Left lung (tissue), 10 donors: Measurements from ENCODE around the gene TMEM219. TPM values are rescaled to one million over a fixed set of nuclear protein-coding genes. Genes with fewer than 3 reads are reported as not detected.
"Not testable (repeated sequence)": the region's sequence is repeated elsewhere in the genome, so short reads cannot be mapped to it uniquely, and the experiment has no call there.

Experiments used
- ATAC-seq: fragments of 200-7000 bp; cut with Tn5 transposase; one replicate; pipeline ENCODE4 v1.9.1; 2020; ENCODE audit warnings: moderate library complexity
- DNase-seq, 4 donors: peaks; one replicate each; pipeline ENCODE4 v3.0.0-alpha.2; 2013 to 2020
- H3K27ac ChIP-seq, 2 donors: fragments of 200-600 bp; sonication (generic) in 1 of 2; one replicate each; pipeline versions ENCODE4 v1.5.0 to v1.8.0; 2020 to 2021
- H3K27me3 ChIP-seq, 2 donors: fragments of 200-600 bp; sonication (generic) in 1 of 2; one replicate each; pipeline versions ENCODE4 v1.5.0 to v1.8.0; 2020 to 2021
- H3K36me3 ChIP-seq, 2 donors: fragments of 200-600 bp; sonication (generic) in 1 of 2; one replicate each; pipeline versions ENCODE4 v1.5.0 to v1.8.0; 2020 to 2021
- H3K4me1 ChIP-seq, 2 donors: fragments of 200-600 bp; one replicate each; pipeline ENCODE4 v1.8.0; 2021
- H3K4me3 ChIP-seq, 2 donors: fragments of 200-600 bp; sonication (generic) in 1 of 2; one replicate each; pipeline versions ENCODE4 v1.5.0 to v1.8.0; 2020 to 2021; ENCODE audit warnings: mild to moderate bottlenecking in 1 of 2
- H3K9me3 ChIP-seq, 2 donors: fragments of 200-600 bp; sonication (generic) in 1 of 2; one replicate each; pipeline versions ENCODE4 v1.5.0 to v1.8.0; 2020 to 2021
- intact Hi-C, 2 donors: fragments of 100-400 bp; cut with DNase I; formaldehyde crosslinking; loops; one replicate each; pipeline versions ENCODE4 v1.11.2 to v1.14.2; 2022
- polyA plus RNA-seq, 6 donors: library from polyadenylated mRNA; unstranded; fragments of 120-200 nt; gene quantifications; one replicate each; pipeline ENCODE4 v1.2.1, GENCODE V29; 2013; ENCODE audit not compliant: insufficient read length in 6 of 6
- total RNA-seq, 2 donors: library from RNA; stranded (reverse); fragmentation: NEBNext Ultra II Directional; extraction: Animal tissue kit (Norgen Biotek cat#: 25700); gene quantifications; one replicate each; pipeline ENCODE4 v1.2.1, GENCODE V29; 2021
- TF ChIP-seq, protein P1 (sequence below), 2 donors: fragments of 200-600 bp; sonication (generic) in 1 of 2; IDR thresholded peaks; one replicate each; pipeline versions ENCODE4 v1.5.0 to v1.8.0; 2021; ENCODE audit warnings: antibody characterized with exemption in 2 of 2
- donor health status: DM: no; HTN: yes; CAD: no.
- donor health status: DM: no; HTN: no; CAD: no.

TMEM219 gene
- total and polyA plus RNA-seq, 8 donors = 103 to 154 (median 118) TPM

DNA sequence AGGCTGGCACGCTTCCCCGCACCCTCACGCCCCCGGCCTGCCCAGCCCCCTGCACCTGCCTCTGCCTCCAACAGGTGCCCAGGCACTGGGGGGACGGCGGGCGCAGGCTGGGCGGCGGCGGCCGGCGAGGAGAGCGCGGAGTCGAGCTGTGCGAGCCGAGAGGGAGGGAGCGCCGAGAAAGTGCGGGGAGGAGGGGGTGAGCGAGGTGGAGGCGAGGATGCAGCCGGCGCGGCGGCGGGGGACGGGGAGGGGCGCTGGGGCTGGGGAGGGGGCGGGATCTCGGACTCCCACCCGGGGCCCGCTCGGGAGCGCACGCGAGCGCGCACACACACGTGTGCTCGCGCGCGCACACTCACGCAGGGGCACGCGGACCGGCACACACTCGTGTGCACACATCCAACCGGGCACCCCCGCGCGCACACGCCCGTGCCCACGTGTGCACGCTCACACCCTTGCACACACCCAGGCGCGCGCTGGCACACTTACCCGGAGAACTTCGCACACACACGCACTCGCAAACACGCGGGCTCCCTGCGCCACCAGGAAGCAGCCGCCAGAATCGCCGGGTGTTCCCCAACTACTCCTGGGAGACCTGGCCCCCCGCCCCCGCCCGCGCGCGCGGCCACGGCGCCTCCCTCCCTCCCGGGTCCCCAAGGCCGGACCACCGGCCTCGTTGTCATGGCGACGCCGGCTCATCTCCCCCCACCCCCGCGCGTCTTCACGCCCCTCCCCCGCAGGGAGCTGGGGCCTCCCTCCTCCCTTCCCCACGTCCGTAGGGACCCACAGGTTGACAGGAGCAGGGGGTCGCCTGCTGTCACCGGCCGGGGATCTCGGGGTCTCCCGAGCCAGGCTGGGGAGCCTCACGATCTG is 49.2 kb downstream of the TMEM219 start, which contains the start of gene DOC2A:
Gene DOC2A (minus strand): TSS at position 184 of the 870 bp plus-strand sequence. CDS start 805 bp downstream, outside the sequence.
- peak in 1 of 4 donors; percentile 74 for DNase-seq
- Histone ChIP-seq H3K4me3 (peak within 1 kb of the TSS; percentile 15 to 28), H3K4me1 (peaks cover 12 to 16% of the 10 kb centered on the region in 2 donors), H3K36me3 (no peaks in the 10 kb centered on the region), H3K27me3 (peaks cover 29 to 64% of the 10 kb centered on the region in 2 donors), H3K27ac (no peak within 1 kb of the TSS), H3K9me3 (no peaks in the 10 kb centered on the region)
- intact Hi-C loops = no loop called here
- TF ChIP-seq, protein P1, sequence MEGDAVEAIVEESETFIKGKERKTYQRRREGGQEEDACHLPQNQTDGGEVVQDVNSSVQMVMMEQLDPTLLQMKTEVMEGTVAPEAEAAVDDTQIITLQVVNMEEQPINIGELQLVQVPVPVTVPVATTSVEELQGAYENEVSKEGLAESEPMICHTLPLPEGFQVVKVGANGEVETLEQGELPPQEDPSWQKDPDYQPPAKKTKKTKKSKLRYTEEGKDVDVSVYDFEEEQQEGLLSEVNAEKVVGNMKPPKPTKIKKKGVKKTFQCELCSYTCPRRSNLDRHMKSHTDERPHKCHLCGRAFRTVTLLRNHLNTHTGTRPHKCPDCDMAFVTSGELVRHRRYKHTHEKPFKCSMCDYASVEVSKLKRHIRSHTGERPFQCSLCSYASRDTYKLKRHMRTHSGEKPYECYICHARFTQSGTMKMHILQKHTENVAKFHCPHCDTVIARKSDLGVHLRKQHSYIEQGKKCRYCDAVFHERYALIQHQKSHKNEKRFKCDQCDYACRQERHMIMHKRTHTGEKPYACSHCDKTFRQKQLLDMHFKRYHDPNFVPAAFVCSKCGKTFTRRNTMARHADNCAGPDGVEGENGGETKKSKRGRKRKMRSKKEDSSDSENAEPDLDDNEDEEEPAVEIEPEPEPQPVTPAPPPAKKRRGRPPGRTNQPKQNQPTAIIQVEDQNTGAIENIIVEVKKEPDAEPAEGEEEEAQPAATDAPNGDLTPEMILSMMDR (IDR thresholded peaks at IDR 0.05) = no peak
- peak; percentile 51 for ATAC-seq

GRCh38 chr16:30011714-30012504 is 50.0 kb downstream of the TMEM219 start:
- DNase-seq (no peak), ATAC-seq (no peak)
- H3K27me3 ChIP-seq = peaks cover 29 to 64% of the 10 kb centered on the region in 2 donors
- peaks cover 12 to 16% of the 10 kb centered on the region in 2 donors for H3K4me1 ChIP-seq
- H3K9me3 ChIP-seq = no peaks in the 10 kb centered on the region
- H3K27ac ChIP-seq = no peak overlapping the region
- no peak overlapping the region for H3K4me3 ChIP-seq
- TF ChIP-seq, protein P1 (IDR thresholded peaks at IDR 0.05) = no peak
- intact Hi-C loops = no loop called here
- H3K36me3 ChIP-seq = no peaks in the 10 kb centered on the region

GRCh38 chr16:30012598-30012997 is 50.7 kb downstream of the TMEM219 start:
- H3K4me3 ChIP-seq, ATAC-seq, H3K9me3 ChIP-seq, H3K27ac ChIP-seq, H3K36me3 ChIP-seq, intact Hi-C loops, DNase-seq: not testable (repeated sequence)
- H3K27me3 ChIP-seq = peaks cover 29 to 59% of the 10 kb centered on the region in 2 donors
- H3K4me1 ChIP-seq = peaks cover 12 to 16% of the 10 kb centered on the region in 2 donors

GRCh38 chr16:30015450-30015849 is 53.6 kb downstream of the TMEM219 start:
- Histone ChIP-seq H3K4me1 (peaks cover 11 to 14% of the 10 kb centered on the region in 2 donors), H3K27me3 (peaks cover 17 to 31% of the 10 kb centered on the region in 2 donors)
- ATAC-seq, H3K4me3 ChIP-seq, H3K27ac ChIP-seq, H3K9me3 ChIP-seq, DNase-seq, H3K36me3 ChIP-seq, intact Hi-C loops: not testable (repeated sequence)

DNA sequence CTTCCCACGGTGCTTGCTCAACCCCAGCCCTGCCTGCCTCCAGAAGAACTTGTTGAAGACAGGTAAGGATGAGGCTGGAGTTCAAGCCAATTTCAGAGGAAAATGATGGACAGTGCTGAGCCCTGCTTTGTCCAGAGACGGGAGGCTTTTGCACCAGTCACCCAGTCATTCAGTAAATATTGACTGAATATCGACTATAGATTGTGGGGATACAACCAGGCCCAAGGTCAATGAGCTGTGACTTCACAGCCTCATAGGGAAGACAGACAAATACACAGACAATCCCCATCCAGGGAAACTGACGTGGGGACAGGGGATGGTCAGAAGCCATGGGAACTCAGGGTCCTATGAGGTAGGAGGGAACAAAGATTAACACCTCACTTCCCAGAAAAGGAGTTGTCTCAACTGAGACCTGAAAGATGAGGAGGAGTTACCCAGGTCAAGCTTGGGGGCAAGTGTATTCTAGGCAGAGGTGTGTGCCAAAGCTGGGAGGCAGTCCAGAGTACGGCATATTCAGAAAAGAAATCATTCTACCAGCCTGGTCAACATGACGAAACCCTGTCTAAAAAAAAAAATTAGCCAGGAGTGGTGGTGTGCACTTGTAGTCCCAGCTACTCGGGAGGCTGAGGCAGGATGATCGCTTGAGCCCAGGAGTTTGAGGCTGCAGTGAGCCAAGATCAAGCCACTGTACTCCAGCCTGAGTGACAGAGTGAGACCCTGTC is 54.8 kb downstream of the TMEM219 start:
- peaks cover 5 to 18% of the 10 kb centered on the region in 2 donors for H3K27me3 ChIP-seq
- H3K27ac ChIP-seq = no peak overlapping the region
- ATAC-seq = no peak
- no peaks in the 10 kb centered on the region for H3K36me3 ChIP-seq
- intact Hi-C loops = no loop called here
- TF ChIP-seq, protein P1 (IDR thresholded peaks at IDR 0.05) = no peak
- no peak overlapping the region for H3K4me3 ChIP-seq
- H3K4me1 ChIP-seq = peaks cover 0 to 14% of the 10 kb centered on the region in 2 donors
- no peaks in the 10 kb centered on the region for H3K9me3 ChIP-seq
- DNase-seq = no peak
